GM23338 (cell line): Measurements from ENCODE around the gene TMEM201.

ENCODE experiments used
- CREB1 ChIP-seq: fragments of 250-450 bp; sonication (Bioruptor Pico); IDR thresholded peaks from 2 replicates; pipeline ENCODE4 v1.5.0; 2020; ENCODE audit warnings: low read depth, mild to moderate bottlenecking, moderate library complexity
- CTCF ChIP-seq, 2 experiments: fragments of 200-600 bp in 1 of 2; sonication (generic) in 1 of 2; conservative IDR thresholded peaks; 2 replicates each; pipeline versions ENCODE4 v1.5.1 to v1.6.1; 2016 to 2017; ENCODE audit warnings: antibody characterized with exemption in 2 of 2, low read depth in 2 of 2, mild to moderate bottlenecking in 2 of 2, moderate library complexity in 1 of 2
- ETS1 ChIP-seq: IDR thresholded peaks from 2 replicates; pipeline ENCODE4 v1.6.1; 2016; ENCODE audit warnings: antibody characterized with exemption
- EZH2 ChIP-seq: fragments of 200-600 bp; sonication (generic); IDR thresholded peaks from one replicate; pipeline ENCODE4 v1.8.0; 2017; ENCODE audit warnings: antibody characterized with exemption, mild to moderate bottlenecking, low read depth; ENCODE audit not compliant: unreplicated experiment
- EZH2phosphoT487 ChIP-seq: fragments of 200-600 bp; sonication (generic); IDR thresholded peaks from one replicate; pipeline ENCODE4 v1.8.1; 2018; ENCODE audit warnings: antibody characterized with exemption; ENCODE audit not compliant: unreplicated experiment
- JUNB ChIP-seq: IDR thresholded peaks from one replicate; pipeline ENCODE4 v1.6.1; 2016; ENCODE audit warnings: antibody characterized with exemption; ENCODE audit not compliant: unreplicated experiment
- NANOG ChIP-seq: IDR thresholded peaks from 2 replicates; pipeline ENCODE4 v1.6.1; 2016; ENCODE audit warnings: antibody characterized with exemption, borderline replicate concordance
- POLR2AphosphoS5 ChIP-seq: IDR thresholded peaks from 2 replicates; pipeline ENCODE4 v1.6.1; 2016; ENCODE audit warnings: antibody characterized with exemption, low read depth
- REST ChIP-seq: IDR thresholded peaks from one replicate; pipeline ENCODE4 v1.6.1; 2018; ENCODE audit warnings: antibody characterized with exemption; ENCODE audit not compliant: unreplicated experiment
- STAT1 ChIP-seq: IDR thresholded peaks from one replicate; pipeline ENCODE4 v1.6.1; 2016; ENCODE audit warnings: antibody characterized with exemption; ENCODE audit not compliant: unreplicated experiment
- ZNF114 ChIP-seq: fragments of 250-450 bp; sonication (Bioruptor Pico); IDR thresholded peaks from 2 replicates; pipeline ENCODE4 v1.5.0; 2020; ENCODE audit warnings: mild to moderate bottlenecking, moderate library complexity
- ZNF462 ChIP-seq: fragments of 250-450 bp; sonication (Bioruptor Pico); IDR thresholded peaks from 2 replicates; pipeline ENCODE4 v1.5.0; 2020; ENCODE audit warnings: mild to moderate bottlenecking, moderate library complexity

GRCh38 chr1:9603307-9603706 is 14.6 kb downstream of the TMEM201 start:
- TF ChIP-seq CTCF (conservative IDR thresholded peaks at IDR 0.05; ENCODE audit: low read depth in 2 of 2) (no peak), EZH2phosphoT487 (no peak), REST (no peak), POLR2AphosphoS5 (no peak), NANOG (no peak), EZH2 (no peak), JUNB (no peak), ZNF114 (CRISPR knock-in tag) (no peak), CREB1 (CRISPR knock-in tag) (no peak), STAT1 (no peak), ETS1 (no peak), ZNF462 (no peak)
